NB4 (cell line): ENCODE data around the gene LAMP1.

Experiments
- POLR2A ChIP-seq: IDR thresholded peaks from 2 replicates; pipeline ENCODE4 v1.6.1; 2011; ENCODE audit warnings: mild to moderate bottlenecking; ENCODE audit not compliant: insufficient read length; ENCODE audit errors: extremely low read depth
- TF ChIP-seq, protein P1 (sequence below): IDR thresholded peaks from one replicate; pipeline ENCODE4 v1.5.1; 2012; ENCODE audit warnings: low read depth, low read length

DNA sequence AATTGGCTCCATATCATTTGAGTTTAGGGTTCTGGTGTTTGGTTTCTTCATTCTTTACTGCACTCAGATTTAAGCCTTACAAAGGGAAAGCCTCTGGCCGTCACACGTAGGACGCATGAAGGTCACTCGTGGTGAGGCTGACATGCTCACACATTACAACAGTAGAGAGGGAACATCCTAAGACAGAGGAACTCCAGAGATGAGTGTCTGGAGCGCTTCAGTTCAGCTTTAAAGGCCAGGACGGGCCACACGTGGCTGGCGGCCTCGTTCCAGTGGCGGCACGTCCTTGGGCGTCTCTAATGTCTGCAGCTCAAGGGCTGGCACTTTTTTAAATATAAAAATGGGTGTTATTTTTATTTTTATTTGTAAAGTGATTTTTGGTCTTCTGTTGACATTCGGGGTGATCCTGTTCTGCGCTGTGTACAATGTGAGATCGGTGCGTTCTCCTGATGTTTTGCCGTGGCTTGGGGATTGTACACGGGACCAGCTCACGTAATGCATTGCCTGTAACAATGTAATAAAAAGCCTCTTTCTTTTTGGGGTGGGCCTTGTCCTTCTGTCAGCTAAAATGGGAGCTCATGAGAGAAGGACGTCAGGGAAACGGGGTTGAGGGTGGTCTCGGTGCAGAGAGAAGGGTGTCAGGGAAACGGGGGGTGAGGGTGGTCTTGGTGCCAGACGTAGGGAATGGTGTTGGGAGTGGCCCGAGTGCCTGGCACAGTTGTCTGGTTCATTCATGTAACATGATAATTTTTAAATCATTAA, 26.0 kb downstream of the LAMP1 start:
- no peak for TF ChIP-seq POLR2A
- TF ChIP-seq, protein P1, sequence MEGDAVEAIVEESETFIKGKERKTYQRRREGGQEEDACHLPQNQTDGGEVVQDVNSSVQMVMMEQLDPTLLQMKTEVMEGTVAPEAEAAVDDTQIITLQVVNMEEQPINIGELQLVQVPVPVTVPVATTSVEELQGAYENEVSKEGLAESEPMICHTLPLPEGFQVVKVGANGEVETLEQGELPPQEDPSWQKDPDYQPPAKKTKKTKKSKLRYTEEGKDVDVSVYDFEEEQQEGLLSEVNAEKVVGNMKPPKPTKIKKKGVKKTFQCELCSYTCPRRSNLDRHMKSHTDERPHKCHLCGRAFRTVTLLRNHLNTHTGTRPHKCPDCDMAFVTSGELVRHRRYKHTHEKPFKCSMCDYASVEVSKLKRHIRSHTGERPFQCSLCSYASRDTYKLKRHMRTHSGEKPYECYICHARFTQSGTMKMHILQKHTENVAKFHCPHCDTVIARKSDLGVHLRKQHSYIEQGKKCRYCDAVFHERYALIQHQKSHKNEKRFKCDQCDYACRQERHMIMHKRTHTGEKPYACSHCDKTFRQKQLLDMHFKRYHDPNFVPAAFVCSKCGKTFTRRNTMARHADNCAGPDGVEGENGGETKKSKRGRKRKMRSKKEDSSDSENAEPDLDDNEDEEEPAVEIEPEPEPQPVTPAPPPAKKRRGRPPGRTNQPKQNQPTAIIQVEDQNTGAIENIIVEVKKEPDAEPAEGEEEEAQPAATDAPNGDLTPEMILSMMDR, result no peak
